Lower leg skin (tissue), 4 donors: ENCODE measurements around the gene GSTA1. TPM values are rescaled to one million over a fixed set of nuclear protein-coding genes. Genes with fewer than 3 reads are reported as not detected.
"Not testable (repeated sequence)": the region's sequence is repeated elsewhere in the genome, so short reads cannot be mapped to it uniquely, and the experiment has no call there.

ENCODE experiments used
- DNase-seq, 2 donors: peaks; one replicate each; pipeline ENCODE4 v3.0.0-alpha.2; 2019; ENCODE audit warnings: low spot score in 2 of 2
- H3K4me3 ChIP-seq: fragments of 200-600 bp; sonication (generic); 2 replicates; pipeline ENCODE4 v1.5.1; 2017; ENCODE audit warnings: mild to moderate bottlenecking, low read depth; ENCODE audit not compliant: poor library complexity, severe bottlenecking
- POLR2A ChIP-seq, 2 donors: fragments of 450-650 bp; IDR thresholded peaks; one replicate each; pipeline ENCODE4 v1.6.1; 2016 to 2017; ENCODE audit warnings: antibody characterized with exemption in 2 of 2, mild to moderate bottlenecking in 1 of 2, moderate library complexity in 1 of 2
- WGBS, 2 donors: methylation state at CpG; one replicate each; pipeline ENCODE4 v1.1.5; 2018; 5-methylcytosine and 5-hydroxymethylcytosine counted together
- intact Hi-C: fragments of 100-400 bp; cut with DNase I; formaldehyde crosslinking; loops from one replicate; pipeline ENCODE4 v1.15.0; 2023; ENCODE audit warnings: low total_unique reads
- total RNA-seq, 4 donors: library from RNA; depleted of rRNA; stranded (reverse); fragments of >200 nt; gene quantifications; one replicate each; pipeline ENCODE4 v1.1.0, GENCODE V29; 2016
- TF ChIP-seq, protein P1 (sequence below), 3 donors: fragments of 450-650 bp; IDR thresholded peaks; one replicate each; pipeline ENCODE4 v1.5.1; 2016; ENCODE audit warnings: antibody characterized with exemption in 3 of 3, mild to moderate bottlenecking in 3 of 3, moderate library complexity in 2 of 3

The GSTA1 gene
- total RNA-seq, 4 donors from 2014 or later, result 1.4 to 2.8 TPM; not detected in 2

DNA sequence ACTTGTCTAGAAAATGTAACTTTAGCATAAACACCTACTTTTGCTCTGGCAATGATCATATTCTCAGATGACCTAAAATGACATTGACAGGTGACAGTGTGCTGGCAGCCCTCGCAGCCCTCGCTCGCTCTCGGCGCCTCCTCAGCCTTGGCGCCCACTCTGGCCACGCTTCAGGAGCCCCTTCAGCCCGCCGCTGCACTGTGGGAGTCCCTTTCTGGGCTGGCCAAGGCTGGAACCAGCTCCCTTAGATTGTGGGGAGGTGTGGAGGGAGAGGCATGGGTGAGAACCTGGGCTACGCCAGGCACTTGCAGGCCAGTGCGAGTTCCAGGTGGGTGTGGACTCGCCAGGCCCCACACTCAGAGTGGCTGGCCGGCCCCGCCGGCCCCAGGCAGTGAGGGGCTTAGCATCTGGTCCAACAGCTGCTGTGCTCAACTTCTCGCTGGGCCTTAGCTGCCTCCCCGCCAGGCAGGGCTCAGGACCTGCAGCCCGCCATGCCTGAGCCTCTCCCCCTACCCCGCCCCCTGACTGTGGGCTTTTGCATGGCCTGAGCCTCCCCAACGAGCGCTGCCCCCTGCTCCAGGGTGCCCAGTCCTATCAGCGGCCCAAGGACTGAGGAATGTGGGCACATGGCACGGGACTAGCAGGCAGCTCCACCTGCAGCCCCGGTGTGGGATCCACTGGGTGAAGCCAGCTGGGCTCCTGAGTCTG lies 17.2 kb downstream of the GSTA1 start:
- TF ChIP-seq POLR2A (IDR thresholded peaks at IDR 0.05), result no peak
- TF ChIP-seq, protein P1, sequence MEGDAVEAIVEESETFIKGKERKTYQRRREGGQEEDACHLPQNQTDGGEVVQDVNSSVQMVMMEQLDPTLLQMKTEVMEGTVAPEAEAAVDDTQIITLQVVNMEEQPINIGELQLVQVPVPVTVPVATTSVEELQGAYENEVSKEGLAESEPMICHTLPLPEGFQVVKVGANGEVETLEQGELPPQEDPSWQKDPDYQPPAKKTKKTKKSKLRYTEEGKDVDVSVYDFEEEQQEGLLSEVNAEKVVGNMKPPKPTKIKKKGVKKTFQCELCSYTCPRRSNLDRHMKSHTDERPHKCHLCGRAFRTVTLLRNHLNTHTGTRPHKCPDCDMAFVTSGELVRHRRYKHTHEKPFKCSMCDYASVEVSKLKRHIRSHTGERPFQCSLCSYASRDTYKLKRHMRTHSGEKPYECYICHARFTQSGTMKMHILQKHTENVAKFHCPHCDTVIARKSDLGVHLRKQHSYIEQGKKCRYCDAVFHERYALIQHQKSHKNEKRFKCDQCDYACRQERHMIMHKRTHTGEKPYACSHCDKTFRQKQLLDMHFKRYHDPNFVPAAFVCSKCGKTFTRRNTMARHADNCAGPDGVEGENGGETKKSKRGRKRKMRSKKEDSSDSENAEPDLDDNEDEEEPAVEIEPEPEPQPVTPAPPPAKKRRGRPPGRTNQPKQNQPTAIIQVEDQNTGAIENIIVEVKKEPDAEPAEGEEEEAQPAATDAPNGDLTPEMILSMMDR (IDR thresholded peaks at IDR 0.05), result no peak
- DNase-seq, result no peak
- WGBS, 2 donors, result 92 to 94% methylated on average over 20 to 23 of the region's 24 CpGs
- intact Hi-C loops, result no loop called here
- H3K4me3 ChIP-seq, result no peak overlapping the region

DNA sequence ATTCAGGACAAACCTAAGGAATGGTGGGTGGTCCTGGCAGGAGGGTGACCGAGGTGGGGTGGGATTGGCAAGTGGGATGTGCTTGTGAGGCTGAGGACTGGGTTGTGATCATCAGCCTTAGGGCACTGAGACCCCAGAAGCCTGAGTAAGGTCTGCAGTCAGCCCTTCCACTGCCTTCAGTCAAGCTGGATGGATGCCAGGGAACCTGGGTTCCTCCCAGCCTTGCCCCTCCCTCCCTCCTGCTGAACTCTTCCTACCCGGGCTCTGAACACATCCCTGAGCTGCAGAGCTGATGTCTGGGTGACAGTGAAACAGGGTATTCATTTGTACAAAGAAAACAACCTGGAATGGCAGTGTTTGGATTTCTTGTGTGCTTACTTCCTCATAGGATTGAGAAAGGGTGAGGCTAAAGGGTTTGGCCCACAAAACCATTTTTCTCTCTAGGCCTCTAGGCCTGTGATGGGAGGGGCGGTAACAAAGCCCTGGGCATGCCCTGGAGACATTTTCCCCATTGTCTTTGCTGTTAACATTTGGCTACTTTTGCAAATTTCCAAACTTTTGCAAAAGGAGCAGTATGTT lies 20.8 kb downstream of the GSTA1 start:
- WGBS, 2 donors, result 25 to 39% methylated on average over 3 of the region's 3 CpGs
- intact Hi-C loops, DNase-seq, H3K4me3 ChIP-seq: not testable (repeated sequence)

GRCh38 chr6:52782209-52782608 lies 21.4 kb downstream of the GSTA1 start:
- intact Hi-C loops, H3K4me3 ChIP-seq, DNase-seq: not testable (repeated sequence)

DNA sequence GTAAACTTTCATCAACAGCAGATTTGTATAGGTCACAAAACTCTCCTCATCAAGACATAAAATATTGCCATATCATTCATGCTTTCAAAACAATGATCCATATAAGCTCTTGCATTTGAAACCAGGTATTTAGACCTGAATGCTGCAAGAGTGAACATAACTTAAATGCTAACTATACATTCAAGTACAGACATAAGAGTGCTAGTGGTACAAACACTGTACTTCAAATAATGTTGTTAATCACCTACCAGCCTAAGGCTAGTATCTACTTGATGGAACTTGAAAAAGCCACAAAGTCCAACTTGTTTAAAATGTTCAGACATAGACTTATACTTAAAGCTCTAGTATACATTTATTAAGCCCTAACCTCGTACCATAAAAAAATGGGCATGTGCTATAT lies 24.4 kb downstream of the GSTA1 start:
- no peak overlapping the region for H3K4me3 ChIP-seq
- no peak for DNase-seq
- no peak for TF ChIP-seq POLR2A (IDR thresholded peaks at IDR 0.05)
- TF ChIP-seq, protein P1 (IDR thresholded peaks at IDR 0.05), result no peak
- intact Hi-C loops, result no loop called here
- 23 to 26% methylated on average over 1 of the region's 1 CpG for WGBS, 2 donors

GRCh38 chr6:52776711-52777351 lies 26.8 kb downstream of the GSTA1 start:
- H3K4me3 ChIP-seq, intact Hi-C loops, DNase-seq: not testable (repeated sequence)
- WGBS, 2 donors, result 90 to 94% methylated on average over 9 of the region's 9 CpGs

DNA sequence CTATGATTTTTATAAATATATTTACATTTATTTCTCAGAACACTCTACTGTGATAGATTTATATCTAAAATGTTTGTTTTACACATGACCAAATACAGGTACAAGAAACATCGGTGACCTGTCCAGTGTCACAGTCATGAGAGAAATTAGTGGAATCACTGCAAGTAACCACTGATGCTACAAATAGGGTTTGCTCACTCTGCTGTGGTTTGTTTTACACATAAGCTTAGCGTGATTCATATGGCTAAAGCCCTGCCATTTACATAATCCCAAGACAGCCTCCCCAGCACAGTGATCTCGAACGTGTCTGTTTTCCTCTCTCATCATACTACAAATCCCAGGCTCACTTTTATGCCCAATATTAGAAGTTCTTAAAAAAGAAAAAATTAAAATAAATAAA lies 34.2 kb downstream of the GSTA1 start:
- H3K4me3 ChIP-seq, intact Hi-C loops, DNase-seq: not testable (repeated sequence)
- 84 to 85% methylated on average over 4 of the region's 4 CpGs for WGBS, 2 donors

DNA sequence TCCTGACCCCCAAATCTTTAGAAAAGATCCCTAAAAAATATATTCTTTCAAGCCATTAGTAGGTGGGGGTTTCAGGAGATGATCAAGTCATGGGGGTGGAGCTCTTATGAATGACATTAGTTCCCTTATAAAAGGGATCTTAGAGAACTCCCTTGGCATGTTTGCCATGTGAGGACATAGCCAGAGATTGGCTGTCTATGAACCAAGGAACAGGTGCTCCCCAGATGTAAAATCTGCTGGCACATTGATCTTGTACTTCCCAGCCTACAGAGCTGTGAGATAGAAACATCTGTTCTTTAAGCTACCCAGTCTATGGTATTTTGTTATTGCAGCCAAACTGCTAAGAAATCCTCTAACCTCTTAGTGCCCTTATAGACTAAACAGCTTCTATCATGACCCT lies 36.0 kb downstream of the GSTA1 start:
- DNase-seq, H3K4me3 ChIP-seq, intact Hi-C loops: not testable (repeated sequence)

DNA sequence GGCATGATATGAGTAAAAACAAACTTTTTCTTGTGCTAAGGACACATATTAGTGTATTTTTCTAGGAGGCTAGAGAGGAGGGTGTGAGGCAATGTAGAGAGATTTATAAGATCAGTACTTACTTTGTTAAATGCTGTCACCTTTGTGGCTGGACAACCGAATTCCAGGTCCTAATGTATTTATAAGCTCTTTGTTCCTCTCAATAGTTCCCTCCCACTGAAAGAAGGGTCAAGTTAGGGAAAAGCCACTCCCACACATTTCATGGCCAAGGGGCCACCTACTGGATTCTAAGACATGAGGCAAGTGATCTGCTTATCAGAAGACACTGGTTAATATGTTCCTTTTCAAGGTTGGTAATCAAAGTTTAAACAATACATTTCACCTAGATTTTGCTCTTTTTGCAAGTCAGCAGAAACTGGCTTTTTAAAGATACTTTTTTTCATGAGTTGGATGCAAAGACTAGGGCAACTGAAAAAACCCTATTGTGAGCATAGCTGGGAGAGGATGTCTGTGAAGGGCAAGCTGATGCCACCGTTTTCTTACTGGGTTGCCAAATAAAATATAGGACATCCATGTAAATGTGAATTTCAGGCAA lies 40.2 kb downstream of the GSTA1 start, which contains the start of gene GSTA2:
TSS of gene GSTA2 (minus strand) at position 154 of the 595 bp plus-strand sequence. CDS start 5,528 bp downstream, outside the sequence.
- 62 to 71% methylated on average over 2 of the region's 2 CpGs for WGBS, 2 donors
- intact Hi-C loops, H3K4me3 ChIP-seq, DNase-seq: not testable (repeated sequence)

DNA sequence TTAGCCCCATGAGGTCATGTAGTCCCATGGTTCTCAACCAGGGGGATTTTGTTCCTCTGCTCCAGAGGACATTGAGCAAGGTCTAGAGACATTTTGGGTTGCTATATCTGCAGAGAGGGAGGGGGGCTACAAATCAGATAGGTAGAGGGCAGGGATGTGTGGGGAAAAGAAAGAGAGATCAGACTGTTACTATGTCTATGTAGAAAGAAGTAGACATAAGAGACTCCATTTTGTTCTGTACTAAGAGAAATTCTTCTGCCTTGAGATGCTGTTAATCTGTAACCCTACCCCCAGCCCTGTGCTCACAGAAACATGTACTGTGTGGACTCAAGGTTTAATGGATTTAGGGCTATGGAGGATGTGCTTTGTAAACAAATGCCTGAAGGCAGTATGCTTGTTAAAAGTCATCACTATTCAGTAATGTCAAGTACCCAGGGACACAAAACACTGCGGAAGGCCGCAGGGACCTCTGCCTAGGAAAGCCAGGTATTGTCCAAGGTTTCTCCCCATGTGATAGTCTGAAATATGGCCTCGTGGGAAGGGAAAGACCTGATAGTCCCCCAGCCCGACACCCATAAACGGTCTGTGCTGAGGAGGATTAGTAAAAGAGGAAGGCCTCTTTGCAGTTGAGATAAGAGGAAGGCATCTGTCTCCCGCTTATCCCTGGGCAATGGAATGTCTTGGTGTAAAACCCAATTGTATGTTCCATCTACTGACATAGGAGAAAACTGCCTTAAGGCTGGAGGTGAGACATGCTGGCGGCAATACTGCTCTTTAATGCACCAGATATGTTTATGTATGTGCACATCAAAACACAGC lies 41.7 kb downstream of the GSTA1 start:
- intact Hi-C loops, DNase-seq, H3K4me3 ChIP-seq: not testable (repeated sequence)
- WGBS, 2 donors, result 63 to 79% methylated on average over 6 to 7 of the region's 7 CpGs
